Right kidney (tissue), 9 donors: Measurements from ENCODE around the gene RNF138.
"Not testable (repeated sequence)": the region's sequence is repeated elsewhere in the genome, so short reads cannot be mapped to it uniquely, and the experiment has no call there.

ENCODE experiments used
- DNase-seq: peaks from one replicate; pipeline ENCODE4 v3.0.0-alpha.2; 2016
- long read RNA-seq, 8 donors: transcript quantifications; one replicate each; lab custom pipeline, GENCODE V29; 2026

Gene RNF138, protein sequence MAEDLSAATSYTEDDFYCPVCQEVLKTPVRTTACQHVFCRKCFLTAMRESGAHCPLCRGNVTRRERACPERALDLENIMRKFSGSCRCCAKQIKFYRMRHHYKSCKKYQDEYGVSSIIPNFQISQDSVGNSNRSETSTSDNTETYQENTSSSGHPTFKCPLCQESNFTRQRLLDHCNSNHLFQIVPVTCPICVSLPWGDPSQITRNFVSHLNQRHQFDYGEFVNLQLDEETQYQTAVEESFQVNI
- long read RNA-seq, donor 1, transcript RNF138-202 (8 exons, 3,570 nt) = major isoform, 9 of 19 reads
- long read RNA-seq, donor 1, partial matches to known transcripts = 10 of 19 reads
- long read RNA-seq, donor 1, other reads (novel, unspliced or antisense) = 0 of 19 reads
- long read RNA-seq, donor 2, partial matches to known transcripts = 0 of 3 reads
- long read RNA-seq, donor 2, other reads (novel, unspliced or antisense) = 0 of 3 reads
- long read RNA-seq, donor 3, partial matches to known transcripts = 0 of 2 reads
- long read RNA-seq, donor 3, other reads (novel, unspliced or antisense) = 0 of 2 reads
- long read RNA-seq, donor 4, partial matches to known transcripts = 0 of 2 reads
- long read RNA-seq, donor 4, other reads (novel, unspliced or antisense) = 0 of 2 reads
- long read RNA-seq, donor 5, transcript RNF138-202 (8 exons, 3,570 nt) = major isoform, 8 of 14 reads
- long read RNA-seq, donor 5, partial matches to known transcripts = 5 of 14 reads
- long read RNA-seq, donor 5, other reads (novel, unspliced or antisense) = 0 of 14 reads
- long read RNA-seq, donor 6, partial matches to known transcripts = 0 of 3 reads
- long read RNA-seq, donor 6, other reads (novel, unspliced or antisense) = 0 of 3 reads
- long read RNA-seq, donor 7 = 0 reads
- long read RNA-seq, donor 8, partial matches to known transcripts = 6 of 8 reads
- long read RNA-seq, donor 8, other reads (novel, unspliced or antisense) = 0 of 8 reads

DNA sequence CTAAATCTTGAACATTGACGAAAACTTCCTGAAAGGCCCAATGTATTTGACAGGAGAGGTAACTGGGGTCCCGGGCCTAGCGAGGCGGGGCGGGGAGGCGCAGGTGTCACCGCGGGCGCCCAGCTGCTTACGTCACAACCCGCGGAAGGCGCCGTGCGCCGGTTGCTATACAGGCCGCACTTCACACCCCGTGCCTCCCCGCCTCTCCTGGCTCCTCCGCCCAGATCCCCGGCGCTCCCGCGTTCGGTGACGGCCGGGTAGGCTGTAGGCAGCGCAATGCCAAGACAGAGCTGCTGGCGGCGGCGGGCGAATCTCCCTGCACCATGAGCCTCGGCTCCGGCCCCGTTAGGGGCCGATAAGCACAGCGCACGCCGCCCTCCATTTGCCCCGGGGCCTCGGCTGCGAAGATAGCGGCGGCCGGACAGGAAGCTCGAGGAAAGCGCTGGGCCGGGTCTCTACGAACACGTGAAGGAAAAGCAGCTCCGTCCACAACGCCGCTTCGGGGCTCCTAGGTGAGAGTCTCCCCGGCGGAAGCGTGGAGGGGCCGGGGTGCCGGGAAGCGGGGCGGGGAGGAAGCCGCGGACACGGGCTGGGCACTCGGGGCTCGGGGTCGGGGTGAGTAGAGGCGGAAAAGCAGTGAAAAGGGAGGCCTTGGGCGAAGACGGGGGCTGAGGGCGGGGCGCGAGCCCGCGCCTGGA lies at the start of gene RNF138:
RNF138 (plus strand) TSS at position 151 of the 698 bp plus-strand sequence. CDS start 903 bp downstream, outside the sequence.
- DNase-seq = peak; percentile 97

DNA sequence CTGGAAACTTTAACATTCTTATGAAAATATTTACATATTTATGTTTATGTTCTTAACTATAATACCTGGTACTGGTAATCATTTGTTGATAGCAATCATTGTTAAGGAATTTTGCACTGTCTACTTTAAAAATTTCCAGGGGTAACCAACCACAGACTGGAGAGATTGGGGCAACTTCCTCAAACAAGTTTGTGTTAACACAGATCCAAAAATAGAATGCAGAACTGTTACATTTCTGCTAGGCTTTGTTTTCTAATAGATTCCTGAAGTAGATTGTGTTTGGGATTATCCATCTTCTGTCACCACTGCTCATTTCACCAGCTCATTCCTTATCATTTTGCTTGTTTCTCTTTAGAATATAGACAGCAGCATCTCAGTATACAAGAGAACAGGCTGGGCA lies 49.3 kb upstream of the RNF138 start:
- no peak for DNase-seq

DNA sequence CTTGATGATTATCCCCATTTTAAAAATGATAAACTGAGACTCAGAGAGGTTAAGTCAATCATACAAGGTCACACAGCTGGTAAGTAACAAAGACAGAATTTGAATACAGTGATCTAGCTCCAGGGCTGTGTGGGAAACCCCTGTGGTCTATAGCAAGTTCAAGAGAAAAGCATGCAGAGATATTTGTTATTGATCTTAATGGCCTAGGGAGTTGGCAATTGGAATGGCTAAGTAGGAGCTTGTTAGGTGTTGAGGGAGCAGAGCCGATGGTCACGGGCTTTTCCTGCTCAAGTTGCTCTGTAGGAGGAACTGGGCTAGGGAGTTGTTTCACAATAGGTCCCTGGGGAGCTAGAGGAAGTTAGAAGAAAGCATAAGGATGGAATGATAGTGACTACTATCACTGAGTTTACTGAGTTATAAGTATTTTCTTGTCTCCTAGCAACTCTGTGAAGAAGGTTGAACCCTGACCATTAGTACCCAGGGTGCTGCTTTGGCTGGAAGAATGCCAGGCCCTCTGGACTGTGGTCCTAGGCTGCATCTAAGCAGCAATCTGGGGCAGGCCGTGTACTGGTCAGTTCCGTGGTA lies 43.1 kb upstream of the RNF138 start:
- no peak for DNase-seq

DNA sequence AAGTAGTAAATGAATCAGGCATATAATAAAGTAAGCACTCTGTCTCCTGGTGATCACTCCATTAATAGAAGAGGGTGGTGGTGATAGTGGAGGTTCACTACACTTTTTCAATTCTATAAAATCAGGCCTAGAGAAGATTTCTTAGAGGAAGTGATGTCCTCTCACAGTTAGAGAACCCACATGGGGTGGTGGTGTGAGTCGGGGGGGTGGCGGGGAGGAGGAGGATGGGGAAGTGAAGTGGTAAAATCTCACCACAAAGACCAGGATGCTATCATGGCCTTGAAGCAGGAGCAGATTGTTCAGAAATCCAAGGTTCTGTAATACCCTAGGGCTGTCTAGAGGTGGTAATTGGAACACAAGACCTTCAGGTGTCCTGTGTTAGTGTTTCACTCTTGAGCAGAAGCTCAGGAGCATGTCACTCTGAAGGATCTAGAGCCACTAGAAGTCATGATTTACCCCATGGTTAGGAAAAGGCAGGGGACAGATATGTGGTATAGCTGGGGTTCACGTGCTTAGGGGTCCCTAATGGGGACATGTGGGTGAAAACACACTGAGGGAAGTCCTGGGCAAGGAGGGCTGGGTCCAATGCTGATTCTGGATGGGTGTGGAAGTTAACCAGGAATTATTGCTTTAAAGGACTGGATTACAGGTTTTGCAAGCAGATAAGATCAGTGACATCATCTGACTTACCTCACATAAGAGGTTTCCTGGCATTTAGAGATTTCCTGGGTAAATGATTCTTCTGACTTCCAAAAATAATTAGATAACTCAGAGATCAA lies 42.1 kb upstream of the RNF138 start:
- DNase-seq = no peak

DNA sequence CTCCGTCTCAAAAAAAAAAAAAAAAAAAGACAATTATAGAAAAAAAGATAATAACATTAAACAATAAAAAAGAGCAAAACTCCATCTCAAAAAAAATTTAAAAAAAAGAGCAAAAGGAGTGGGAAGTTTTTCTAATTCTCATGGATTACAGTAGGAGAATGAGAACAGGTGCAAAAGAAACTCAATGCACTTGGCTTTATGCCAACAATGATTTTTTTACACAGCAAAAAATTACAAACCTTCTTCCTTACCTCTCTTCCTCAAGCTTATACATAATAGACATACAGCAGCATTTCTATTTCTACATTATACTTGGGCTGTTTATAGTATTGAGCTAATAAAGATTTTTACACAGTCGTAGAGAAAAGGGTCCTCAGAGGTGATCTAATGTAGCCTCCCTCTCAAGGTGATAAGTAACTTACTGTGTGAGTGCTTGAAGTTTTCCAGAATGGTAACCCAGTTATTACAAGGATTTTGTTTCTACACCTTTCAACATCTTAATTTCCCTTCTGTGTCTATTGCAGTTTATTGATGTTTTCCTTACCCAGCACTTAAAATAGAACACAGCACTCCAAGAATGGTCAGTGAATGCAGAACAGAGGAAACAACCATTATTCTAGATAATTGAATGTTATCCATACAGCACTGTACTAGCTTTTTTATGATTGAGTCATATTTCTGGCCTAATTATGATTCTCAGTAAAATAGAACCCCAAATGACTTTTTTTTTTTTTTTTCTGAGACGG lies 34.9 kb upstream of the RNF138 start:
- no peak for DNase-seq

- DNase-seq = no peak
These were observed 34.0 kb upstream of the RNF138 start for GRCh38 chr18:32057624-32058165.

GRCh38 chr18:32060026-32060425 lies 31.6 kb upstream of the RNF138 start:
- no peak for DNase-seq

GRCh38 chr18:32067375-32068167 lies 24.1 kb upstream of the RNF138 start:
- DNase-seq = no peak

DNA sequence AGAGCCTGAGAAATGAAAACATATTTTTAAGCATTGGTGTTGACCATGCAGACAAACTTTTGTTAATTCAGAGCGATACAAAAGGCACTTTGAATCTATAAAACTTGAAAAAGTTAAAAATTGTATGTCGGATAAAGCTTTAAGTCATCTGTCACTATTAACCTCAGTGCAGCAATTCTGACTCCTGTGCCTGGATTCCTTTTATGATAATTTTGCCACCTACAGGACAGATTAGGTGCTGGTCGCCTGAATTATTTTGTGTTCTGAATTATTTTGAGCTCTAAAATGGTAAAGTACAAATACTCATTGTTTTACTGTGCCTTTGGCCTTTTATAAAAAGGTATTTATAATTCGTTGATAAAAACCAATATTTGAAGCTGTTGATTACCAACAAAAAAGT lies 19.4 kb upstream of the RNF138 start:
- no peak for DNase-seq

DNA sequence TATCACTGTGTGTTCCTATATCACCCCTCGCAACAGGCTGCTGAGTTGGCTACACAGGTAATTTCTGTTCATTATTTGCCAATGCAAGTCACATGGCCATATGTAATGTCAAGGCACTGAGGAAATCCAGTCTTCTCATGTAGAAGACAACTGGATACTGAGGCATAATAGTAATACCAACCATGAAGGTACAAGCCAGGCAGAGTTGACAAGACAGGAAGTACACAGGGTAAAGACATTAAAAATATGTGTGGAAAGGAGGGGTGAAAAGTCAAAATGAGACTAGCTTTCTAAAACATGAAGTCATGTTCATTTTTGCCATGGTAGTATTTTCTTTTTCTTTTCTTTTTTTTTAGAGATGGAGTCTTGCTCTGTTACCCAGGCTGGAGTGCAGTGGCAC lies 17.5 kb upstream of the RNF138 start:
- DNase-seq = no peak

- DNase-seq = no peak
These were observed 12.8 kb upstream of the RNF138 start for GRCh38 chr18:32078845-32079244.

DNA sequence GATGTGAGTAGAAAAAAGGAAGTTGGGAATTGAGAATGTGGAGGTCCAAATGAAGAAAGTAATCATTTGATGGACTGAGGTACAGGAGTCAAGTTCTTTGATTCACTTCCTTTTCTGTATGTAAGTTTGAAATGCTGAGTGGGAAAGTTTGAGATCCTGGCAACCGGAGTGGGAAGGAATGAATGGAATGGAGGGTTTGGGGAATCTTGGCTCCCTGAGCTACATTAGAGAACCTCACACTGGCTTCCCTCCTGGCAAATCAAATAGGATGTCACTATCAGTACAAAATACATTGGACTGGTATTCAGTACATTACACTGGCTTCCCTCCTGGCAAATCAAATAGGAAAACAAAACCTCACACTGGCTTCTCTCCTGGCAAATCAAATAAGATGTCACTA lies 9.8 kb upstream of the RNF138 start:
- no peak for DNase-seq

GRCh38 chr18:32083781-32084180 lies 7.9 kb upstream of the RNF138 start:
- no peak for DNase-seq

GRCh38 chr18:32086881-32087280 lies 4.8 kb upstream of the RNF138 start:
- DNase-seq = no peak

- not testable (repeated sequence) for DNase-seq
These were observed 843 bp upstream of the RNF138 start for GRCh38 chr18:32090831-32091230.

- DNase-seq = no peak
These were observed 350 bp upstream of the RNF138 start for GRCh38 chr18:32091325-32091723.

- DNase-seq = peak; percentile 99
These were observed 888 bp downstream of the RNF138 start for GRCh38 chr18:32092422-32093101.

- DNase-seq = no peak
These were observed 1.4 kb downstream of the RNF138 start for GRCh38 chr18:32093102-32093511.

DNA sequence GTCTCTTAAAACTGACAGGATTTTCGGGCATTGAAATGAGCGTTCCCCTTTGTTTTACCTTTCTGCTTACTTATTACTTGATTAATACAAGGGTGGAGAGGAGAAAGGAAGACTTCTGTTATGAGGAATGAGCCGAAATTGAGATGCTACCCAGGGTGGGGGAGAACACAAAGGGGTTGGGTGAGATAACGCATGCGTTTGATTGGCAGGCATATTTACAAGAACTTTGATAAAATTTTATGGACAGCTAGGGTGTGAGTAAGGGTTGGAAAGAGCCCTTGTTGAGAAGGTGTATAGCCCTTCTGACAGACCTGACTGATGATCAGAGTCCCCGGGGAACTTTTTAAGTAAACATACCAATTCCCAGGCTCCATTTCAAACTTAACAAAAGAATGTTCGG lies 1.8 kb downstream of the RNF138 start:
- DNase-seq = no peak
